ENCODE results near the gene EXOSC7. TPM values are rescaled to one million over a fixed set of nuclear protein-coding genes. Genes with fewer than 3 reads are reported as not detected.

Gene EXOSC7
- total and polyA plus RNA-seq, 9 of the 15 experiments (the other 6 are each of a cell fraction or from before 2014, with no cell fraction given) = 88.5 to 237 (median 112) TPM

DNA sequence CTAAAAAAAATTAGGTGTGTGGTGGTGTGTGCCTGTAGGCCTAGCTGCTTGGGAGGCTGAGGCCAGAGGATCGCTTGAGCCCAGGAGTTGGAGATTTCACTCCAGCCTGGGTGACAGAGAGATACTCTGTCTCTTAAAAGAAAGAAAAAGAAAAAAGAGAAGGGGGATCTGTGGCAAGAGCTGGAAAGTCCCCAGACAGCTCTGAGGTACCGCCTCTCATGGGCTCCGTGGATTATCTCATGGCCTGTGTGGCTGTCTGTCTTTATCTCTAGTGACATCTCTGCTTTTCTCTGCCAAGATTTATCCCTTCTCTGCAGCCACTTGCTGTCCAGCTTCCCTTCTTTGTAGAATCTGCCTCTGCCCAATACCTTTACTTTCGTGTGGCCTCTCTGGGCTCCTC is 5.7 kb downstream of the EXOSC7 start (continued):
- no peak for TF ChIP-seq ZNF408 (CRISPR knock-in tag; IDR thresholded peaks at IDR 0.05; ENCODE audit: low read depth)
- TF ChIP-seq, protein P1, sequence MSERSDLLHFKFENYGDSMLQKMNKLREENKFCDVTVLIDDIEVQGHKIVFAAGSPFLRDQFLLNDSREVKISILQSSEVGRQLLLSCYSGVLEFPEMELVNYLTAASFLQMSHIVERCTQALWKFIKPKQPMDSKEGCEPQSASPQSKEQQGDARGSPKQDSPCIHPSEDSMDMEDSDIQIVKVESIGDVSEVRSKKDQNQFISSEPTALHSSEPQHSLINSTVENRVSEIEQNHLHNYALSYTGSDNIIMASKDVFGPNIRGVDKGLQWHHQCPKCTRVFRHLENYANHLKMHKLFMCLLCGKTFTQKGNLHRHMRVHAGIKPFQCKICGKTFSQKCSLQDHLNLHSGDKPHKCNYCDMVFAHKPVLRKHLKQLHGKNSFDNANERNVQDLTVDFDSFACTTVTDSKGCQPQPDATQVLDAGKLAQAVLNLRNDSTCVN (CRISPR knock-in tag; IDR thresholded peaks at IDR 0.05) = no peak

DNA sequence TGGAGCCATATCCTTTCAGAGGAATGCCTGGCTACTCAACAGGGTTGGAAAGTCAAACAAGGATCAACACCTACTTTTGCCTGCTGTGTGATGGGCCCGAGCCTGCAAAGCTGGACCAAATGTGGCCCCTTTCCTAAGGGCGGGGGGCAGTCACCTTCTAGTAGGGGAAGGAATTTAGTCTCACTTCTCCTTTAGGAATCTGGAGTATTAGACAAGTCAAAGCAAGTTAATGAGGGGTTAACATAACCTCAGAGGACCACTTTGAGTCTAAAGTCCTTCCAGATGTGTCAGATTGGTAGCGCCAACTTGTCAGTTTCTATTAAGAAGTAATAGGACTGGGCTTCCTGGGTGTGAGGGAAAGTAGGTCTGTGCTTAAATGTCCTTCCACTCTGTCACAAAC is 6.8 kb downstream of the EXOSC7 start:
- H3K27ac ChIP-seq (ENCODE audit: extremely low read depth, low read depth, low read length) = no peak overlapping the region
- ATAC-seq = no peak
- CTCF ChIA-PET (ENCODE audit: low intra/inter-chr PET ratio) = no interaction called here
- peaks cover 72% of the 10 kb centered on the region for H3K36me3 ChIP-seq (ENCODE audit: control insufficient read depth, insufficient read depth, low read length)
- H3K79me2 ChIP-seq (ENCODE audit: control insufficient read depth, insufficient read depth, low read length) = peaks cover 94% of the 10 kb centered on the region
- in situ Hi-C loops (cut with MboI) = no loop called here
- H3K9me3 ChIP-seq (replicated peaks; ENCODE audit: control insufficient read depth, insufficient read depth, low read depth, low read length) = 0 out of 2 replicates have a peak, but pooled peaks cover 2% of the 10 kb centered on the region
- intact Hi-C loops (cut with micrococcal nuclease) = no loop called here
- no TSS peak for BruUV-seq (replicated peaks)
- WGBS (ENCODE audit: insufficient coverage, low coverage, missing lambda C conversion rate) = 98% methylated on average over 3 of the region's 3 CpGs
- H3K4me2 ChIP-seq (ENCODE audit: insufficient read depth, low read length) = no peak overlapping the region
- no peaks in the 10 kb centered on the region for H3K9me1 ChIP-seq (ENCODE audit: control insufficient read depth, insufficient read depth, low read length)
- H3K27me3 ChIP-seq (ENCODE audit: control insufficient read depth in 2 of 2, insufficient read depth in 2 of 2, low read length in 2 of 2) = no peaks in the 10 kb centered on the region
- H3K9ac ChIP-seq (ENCODE audit: insufficient read depth in 1 of 2, low read depth in 2 of 2, low read length in 2 of 2) = no peak overlapping the region
- peaks cover 15 to 37% of the 10 kb centered on the region in 2 experiments for H3K4me1 ChIP-seq (replicated peaks in 1 of 2; ENCODE audit: control insufficient read depth in 2 of 2, insufficient read depth in 2 of 2, low read length in 2 of 2)
- POLR2A ChIA-PET = interaction anchor here (0.6 to 2.1 kb wide), 8 partner anchors 7 to 74 kb away, joined by 3 to 4 read pairs (median 4); no protein-coding TSS in a partner anchor
- DNase-seq (ENCODE audit: extremely low read depth in 1 of 4, low spot score in 3 of 4) = no peak
- H2AFZ ChIP-seq (ENCODE audit: low read depth, low read length) = no peak overlapping the region
- no peak for FAIRE-seq
- H3K4me3 ChIP-seq = no peak overlapping the region
- H4K20me1 ChIP-seq (replicated peaks; ENCODE audit: control insufficient read depth, insufficient read depth, low read length) = peaks cover 35% of the 10 kb centered on the region
- TF ChIP-seq MAFG (tag; conservative IDR thresholded peaks at IDR 0.05) (no peak), GTF2F1 (IDR thresholded peaks at IDR 0.05; ENCODE audit: low read depth, low read length) (no peak), ZNF551 (CRISPR knock-in tag; IDR thresholded peaks at IDR 0.05) (no peak), FOXK1 (CRISPR knock-in tag; IDR thresholded peaks at IDR 0.05; ENCODE audit: borderline replicate concordance) (no peak), HEY1 (CRISPR knock-in tag; IDR thresholded peaks at IDR 0.05; ENCODE audit: borderline replicate concordance) (no peak), ZNF583 (CRISPR knock-in tag; IDR thresholded peaks at IDR 0.05) (no peak), HMG20A (CRISPR knock-in tag; conservative IDR thresholded peaks at IDR 0.05) (no peak), ZNF140 (CRISPR knock-in tag; IDR thresholded peaks at IDR 0.05) (no peak), FOXP1 (CRISPR knock-in tag; IDR thresholded peaks at IDR 0.05) (no peak)
- TF ChIP-seq, protein P2, sequence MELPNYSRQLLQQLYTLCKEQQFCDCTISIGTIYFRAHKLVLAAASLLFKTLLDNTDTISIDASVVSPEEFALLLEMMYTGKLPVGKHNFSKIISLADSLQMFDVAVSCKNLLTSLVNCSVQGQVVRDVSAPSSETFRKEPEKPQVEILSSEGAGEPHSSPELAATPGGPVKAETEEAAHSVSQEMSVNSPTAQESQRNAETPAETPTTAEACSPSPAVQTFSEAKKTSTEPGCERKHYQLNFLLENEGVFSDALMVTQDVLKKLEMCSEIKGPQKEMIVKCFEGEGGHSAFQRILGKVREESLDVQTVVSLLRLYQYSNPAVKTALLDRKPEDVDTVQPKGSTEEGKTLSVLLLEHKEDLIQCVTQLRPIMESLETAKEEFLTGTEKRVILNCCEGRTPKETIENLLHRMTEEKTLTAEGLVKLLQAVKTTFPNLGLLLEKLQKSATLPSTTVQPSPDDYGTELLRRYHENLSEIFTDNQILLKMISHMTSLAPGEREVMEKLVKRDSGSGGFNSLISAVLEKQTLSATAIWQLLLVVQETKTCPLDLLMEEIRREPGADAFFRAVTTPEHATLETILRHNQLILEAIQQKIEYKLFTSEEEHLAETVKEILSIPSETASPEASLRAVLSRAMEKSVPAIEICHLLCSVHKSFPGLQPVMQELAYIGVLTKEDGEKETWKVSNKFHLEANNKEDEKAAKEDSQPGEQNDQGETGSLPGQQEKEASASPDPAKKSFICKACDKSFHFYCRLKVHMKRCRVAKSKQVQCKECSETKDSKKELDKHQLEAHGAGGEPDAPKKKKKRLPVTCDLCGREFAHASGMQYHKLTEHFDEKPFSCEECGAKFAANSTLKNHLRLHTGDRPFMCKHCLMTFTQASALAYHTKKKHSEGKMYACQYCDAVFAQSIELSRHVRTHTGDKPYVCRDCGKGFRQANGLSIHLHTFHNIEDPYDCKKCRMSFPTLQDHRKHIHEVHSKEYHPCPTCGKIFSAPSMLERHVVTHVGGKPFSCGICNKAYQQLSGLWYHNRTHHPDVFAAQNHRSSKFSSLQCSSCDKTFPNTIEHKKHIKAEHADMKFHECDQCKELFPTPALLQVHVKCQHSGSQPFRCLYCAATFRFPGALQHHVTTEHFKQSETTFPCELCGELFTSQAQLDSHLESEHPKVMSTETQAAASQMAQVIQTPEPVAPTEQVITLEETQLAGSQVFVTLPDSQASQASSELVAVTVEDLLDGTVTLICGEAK (IDR thresholded peaks at IDR 0.05) = no peak
- TF ChIP-seq, protein P2 (CRISPR knock-in tag; IDR thresholded peaks at IDR 0.05) = no peak

Measured in K562 (cell line).